Measurements from ENCODE around the gene SCN3B. TPM values are rescaled to one million over a fixed set of nuclear protein-coding genes. Genes with fewer than 3 reads are reported as not detected.

SCN3B gene
- total and polyA plus RNA-seq, 9 of the 15 experiments (the other 6 are each of a cell fraction or from before 2014, with no cell fraction given): 0.01 to 0.15 (median 0.04) TPM; not detected in 6

DNA sequence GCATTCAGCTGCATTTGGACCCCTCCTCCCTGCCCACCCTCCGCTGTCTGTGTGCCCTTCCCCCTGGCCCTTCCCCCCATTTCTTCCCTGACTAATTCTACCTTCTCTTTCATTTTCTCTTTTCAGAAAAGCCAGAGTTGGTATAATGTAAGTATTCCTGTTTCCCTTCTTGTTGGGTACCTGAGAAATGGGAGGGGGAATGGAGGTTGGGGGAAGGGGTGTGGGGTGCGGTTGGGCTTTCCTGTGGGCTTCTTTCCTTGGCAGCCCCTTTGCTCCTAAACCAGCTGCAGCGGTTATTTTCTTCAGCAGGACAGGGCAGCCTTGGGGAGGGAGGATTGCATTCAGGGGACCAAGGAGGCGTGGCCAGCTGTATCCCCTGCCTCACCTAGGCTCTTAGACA, 70.2 kb downstream of the SCN3B start:
- no peak overlapping the region for H3K9ac ChIP-seq (ENCODE audit: insufficient read depth in 1 of 2, low read depth in 2 of 2, low read length in 2 of 2)
- peaks cover 0 to 4% of the 10 kb centered on the region in 2 experiments; a peak in 1 of 5 replicates for H3K4me1 ChIP-seq (replicated peaks in 1 of 2; ENCODE audit: control insufficient read depth in 2 of 2, insufficient read depth in 2 of 2, low read length in 2 of 2)
- 10% methylated on average over 3 of the region's 4 CpGs for WGBS (ENCODE audit: insufficient coverage, low coverage, missing lambda C conversion rate)
- no peak for ATAC-seq
- in situ Hi-C loops (cut with MboI): no loop called here
- no TSS peak for BruUV-seq (replicated peaks)
- ChIA-PET CTCF (ENCODE audit: low intra/inter-chr PET ratio) (no interaction called here), POLR2A (interaction anchor here (0.5 to 0.6 kb wide), 2 partner anchors 162 to 1297 kb away, joined by 3 to 4 read pairs; no protein-coding TSS in a partner anchor)
- H3K27ac ChIP-seq (ENCODE audit: extremely low read depth, low read depth, low read length): no peak overlapping the region
- intact Hi-C loops (cut with micrococcal nuclease): no loop called here
- H3K4me3 ChIP-seq: no peak overlapping the region
- H3K9me3 ChIP-seq (replicated peaks; ENCODE audit: control insufficient read depth, insufficient read depth, low read depth, low read length): no peaks in the 10 kb centered on the region
- H3K4me2 ChIP-seq (ENCODE audit: insufficient read depth, low read length): no peak overlapping the region
- DNase-seq (ENCODE audit: extremely low read depth in 1 of 4, low spot score in 3 of 4): no peak
- no peak for FAIRE-seq
- no peaks in the 10 kb centered on the region for H3K36me3 ChIP-seq (ENCODE audit: control insufficient read depth, insufficient read depth, low read length)
- TF ChIP-seq RBM15 (IDR thresholded peaks at IDR 0.05; ENCODE audit: insufficient read depth, low read length) (no peak), TBP (optimal IDR thresholded peaks at IDR 0.05; ENCODE audit: low read depth, low read length) (no peak), SMARCB1 (IDR thresholded peaks at IDR 0.05; ENCODE audit: insufficient read length, low read depth) (no peak), ZC3H4 (CRISPR knock-in tag; IDR thresholded peaks at IDR 0.05; ENCODE audit: borderline replicate concordance) (no peak), SREBF2 (CRISPR knock-in tag; IDR thresholded peaks at IDR 0.05) (no peak), SIRT6 (IDR thresholded peaks at IDR 0.05; ENCODE audit: low read depth, low read length) (no peak), MEF2A (IDR thresholded peaks at IDR 0.05; ENCODE audit: control insufficient read depth, low read depth, low read length) (no peak), PHF21A (IDR thresholded peaks at IDR 0.05; ENCODE audit: borderline replicate concordance, low read depth) (no peak), MAZ (CRISPR knock-in tag; conservative IDR thresholded peaks at IDR 0.05 in 1 of 2, IDR thresholded peaks at IDR 0.05 in 1 of 2) (no peak), SAFB2 (IDR thresholded peaks at IDR 0.05; ENCODE audit: borderline replicate concordance, low read depth, low read length, severe bottlenecking) (no peak)
- TF ChIP-seq, protein P1, sequence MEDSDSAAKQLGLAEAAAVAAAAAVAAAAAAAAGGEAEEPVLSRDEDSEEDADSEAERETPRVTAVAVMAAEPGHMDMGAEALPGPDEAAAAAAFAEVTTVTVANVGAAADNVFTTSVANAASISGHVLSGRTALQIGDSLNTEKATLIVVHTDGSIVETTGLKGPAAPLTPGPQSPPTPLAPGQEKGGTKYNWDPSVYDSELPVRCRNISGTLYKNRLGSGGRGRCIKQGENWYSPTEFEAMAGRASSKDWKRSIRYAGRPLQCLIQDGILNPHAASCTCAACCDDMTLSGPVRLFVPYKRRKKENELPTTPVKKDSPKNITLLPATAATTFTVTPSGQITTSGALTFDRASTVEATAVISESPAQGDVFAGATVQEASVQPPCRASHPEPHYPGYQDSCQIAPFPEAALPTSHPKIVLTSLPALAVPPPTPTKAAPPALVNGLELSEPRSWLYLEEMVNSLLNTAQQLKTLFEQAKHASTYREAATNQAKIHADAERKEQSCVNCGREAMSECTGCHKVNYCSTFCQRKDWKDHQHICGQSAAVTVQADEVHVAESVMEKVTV (CRISPR knock-in tag; IDR thresholded peaks at IDR 0.05): no peak
- TF ChIP-seq, protein P2, sequence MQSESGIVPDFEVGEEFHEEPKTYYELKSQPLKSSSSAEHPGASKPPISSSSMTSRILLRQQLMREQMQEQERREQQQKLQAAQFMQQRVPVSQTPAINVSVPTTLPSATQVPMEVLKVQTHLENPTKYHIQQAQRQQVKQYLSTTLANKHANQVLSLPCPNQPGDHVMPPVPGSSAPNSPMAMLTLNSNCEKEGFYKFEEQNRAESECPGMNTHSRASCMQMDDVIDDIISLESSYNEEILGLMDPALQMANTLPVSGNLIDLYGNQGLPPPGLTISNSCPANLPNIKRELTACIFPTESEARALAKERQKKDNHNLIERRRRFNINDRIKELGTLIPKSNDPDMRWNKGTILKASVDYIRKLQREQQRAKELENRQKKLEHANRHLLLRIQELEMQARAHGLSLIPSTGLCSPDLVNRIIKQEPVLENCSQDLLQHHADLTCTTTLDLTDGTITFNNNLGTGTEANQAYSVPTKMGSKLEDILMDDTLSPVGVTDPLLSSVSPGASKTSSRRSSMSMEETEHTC (IDR thresholded peaks at IDR 0.05): no peak
- TF ChIP-seq, protein P3, sequence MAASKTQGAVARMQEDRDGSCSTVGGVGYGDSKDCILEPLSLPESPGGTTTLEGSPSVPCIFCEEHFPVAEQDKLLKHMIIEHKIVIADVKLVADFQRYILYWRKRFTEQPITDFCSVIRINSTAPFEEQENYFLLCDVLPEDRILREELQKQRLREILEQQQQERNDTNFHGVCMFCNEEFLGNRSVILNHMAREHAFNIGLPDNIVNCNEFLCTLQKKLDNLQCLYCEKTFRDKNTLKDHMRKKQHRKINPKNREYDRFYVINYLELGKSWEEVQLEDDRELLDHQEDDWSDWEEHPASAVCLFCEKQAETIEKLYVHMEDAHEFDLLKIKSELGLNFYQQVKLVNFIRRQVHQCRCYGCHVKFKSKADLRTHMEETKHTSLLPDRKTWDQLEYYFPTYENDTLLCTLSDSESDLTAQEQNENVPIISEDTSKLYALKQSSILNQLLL (CRISPR knock-in tag; IDR thresholded peaks at IDR 0.05; ENCODE audit: borderline replicate concordance): no peak
- TF ChIP-seq, protein P4, sequence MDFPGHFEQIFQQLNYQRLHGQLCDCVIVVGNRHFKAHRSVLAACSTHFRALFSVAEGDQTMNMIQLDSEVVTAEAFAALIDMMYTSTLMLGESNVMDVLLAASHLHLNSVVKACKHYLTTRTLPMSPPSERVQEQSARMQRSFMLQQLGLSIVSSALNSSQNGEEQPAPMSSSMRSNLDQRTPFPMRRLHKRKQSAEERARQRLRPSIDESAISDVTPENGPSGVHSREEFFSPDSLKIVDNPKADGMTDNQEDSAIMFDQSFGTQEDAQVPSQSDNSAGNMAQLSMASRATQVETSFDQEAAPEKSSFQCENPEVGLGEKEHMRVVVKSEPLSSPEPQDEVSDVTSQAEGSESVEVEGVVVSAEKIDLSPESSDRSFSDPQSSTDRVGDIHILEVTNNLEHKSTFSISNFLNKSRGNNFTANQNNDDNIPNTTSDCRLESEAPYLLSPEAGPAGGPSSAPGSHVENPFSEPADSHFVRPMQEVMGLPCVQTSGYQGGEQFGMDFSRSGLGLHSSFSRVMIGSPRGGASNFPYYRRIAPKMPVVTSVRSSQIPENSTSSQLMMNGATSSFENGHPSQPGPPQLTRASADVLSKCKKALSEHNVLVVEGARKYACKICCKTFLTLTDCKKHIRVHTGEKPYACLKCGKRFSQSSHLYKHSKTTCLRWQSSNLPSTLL (IDR thresholded peaks at IDR 0.05): no peak
- H3K79me2 ChIP-seq (ENCODE audit: control insufficient read depth, insufficient read depth, low read length): no peaks in the 10 kb centered on the region
- no peaks in the 10 kb centered on the region for H3K9me1 ChIP-seq (ENCODE audit: control insufficient read depth, insufficient read depth, low read length)
- no peak overlapping the region for H2AFZ ChIP-seq (ENCODE audit: low read depth, low read length)
- peaks cover 0 to 42% of the 10 kb centered on the region in 2 experiments; a peak in 3 of 5 replicates for H3K27me3 ChIP-seq (ENCODE audit: control insufficient read depth in 2 of 2, insufficient read depth in 2 of 2, low read length in 2 of 2)
- H4K20me1 ChIP-seq (replicated peaks; ENCODE audit: control insufficient read depth, insufficient read depth, low read length): no peaks in the 10 kb centered on the region; the same call in 1 of the 2 replicates
